Vagina (tissue), 2 donors: Measurements from ENCODE around the gene CLPSL2.

Experiments used
- POLR2A ChIP-seq, 2 donors: fragments of 450-650 bp; IDR thresholded peaks; one replicate each; pipeline ENCODE4 v1.6.1; 2017; ENCODE audit warnings: antibody characterized with exemption in 2 of 2, mild to moderate bottlenecking in 2 of 2, moderate library complexity in 2 of 2
- TF ChIP-seq, protein P1 (sequence below), 3 experiments: fragments of 450-650 bp in 2 of 3; fragments of 200-600 bp in 1 of 3; sonication (generic) in 1 of 3; IDR thresholded peaks; one replicate each; pipeline ENCODE4 v1.5.1; 2017 to 2019; ENCODE audit warnings: antibody characterized with exemption in 3 of 3, mild to moderate bottlenecking in 2 of 3, moderate library complexity in 2 of 3

- TF ChIP-seq, protein P1, sequence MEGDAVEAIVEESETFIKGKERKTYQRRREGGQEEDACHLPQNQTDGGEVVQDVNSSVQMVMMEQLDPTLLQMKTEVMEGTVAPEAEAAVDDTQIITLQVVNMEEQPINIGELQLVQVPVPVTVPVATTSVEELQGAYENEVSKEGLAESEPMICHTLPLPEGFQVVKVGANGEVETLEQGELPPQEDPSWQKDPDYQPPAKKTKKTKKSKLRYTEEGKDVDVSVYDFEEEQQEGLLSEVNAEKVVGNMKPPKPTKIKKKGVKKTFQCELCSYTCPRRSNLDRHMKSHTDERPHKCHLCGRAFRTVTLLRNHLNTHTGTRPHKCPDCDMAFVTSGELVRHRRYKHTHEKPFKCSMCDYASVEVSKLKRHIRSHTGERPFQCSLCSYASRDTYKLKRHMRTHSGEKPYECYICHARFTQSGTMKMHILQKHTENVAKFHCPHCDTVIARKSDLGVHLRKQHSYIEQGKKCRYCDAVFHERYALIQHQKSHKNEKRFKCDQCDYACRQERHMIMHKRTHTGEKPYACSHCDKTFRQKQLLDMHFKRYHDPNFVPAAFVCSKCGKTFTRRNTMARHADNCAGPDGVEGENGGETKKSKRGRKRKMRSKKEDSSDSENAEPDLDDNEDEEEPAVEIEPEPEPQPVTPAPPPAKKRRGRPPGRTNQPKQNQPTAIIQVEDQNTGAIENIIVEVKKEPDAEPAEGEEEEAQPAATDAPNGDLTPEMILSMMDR (IDR thresholded peaks at IDR 0.05) = no peak
- TF ChIP-seq POLR2A (IDR thresholded peaks at IDR 0.05) = no peak
These were observed 24.8 kb downstream of the CLPSL2 start for GRCh38 chr6:35801148-35801547.
